GM12878 (cell line): ENCODE data around the gene KCNC4. TPM values are rescaled to one million over a fixed set of nuclear protein-coding genes. Genes with fewer than 3 reads are reported as not detected.

ENCODE experiments used
- BHLHE40 ChIP-seq, 2 experiments: fragments of 450-650 bp in 1 of 2; IDR thresholded peaks; 2 replicates each; pipeline ENCODE4 v1.6.1; 2011 to 2017; ENCODE audit warnings: low read depth in 2 of 2, borderline replicate concordance in 1 of 2, improper control_type of control experiment in 1 of 2, low read length in 1 of 2, mild to moderate bottlenecking in 1 of 2
- CBX3 ChIP-seq: fragments of 200-600 bp; sonication (generic); IDR thresholded peaks from 2 replicates; pipeline ENCODE4 v1.6.1; 2016; ENCODE audit warnings: low read depth, borderline replicate concordance
- NBN ChIP-seq: fragments of 450-650 bp; IDR thresholded peaks from 2 replicates; pipeline ENCODE4 v1.6.1; 2016
- SUZ12 ChIP-seq: fragments of 200-600 bp; sonication (generic); IDR thresholded peaks from one replicate; pipeline ENCODE4 v1.6.1; 2018; ENCODE audit warnings: antibody characterized with exemption, mild to moderate bottlenecking; ENCODE audit not compliant: unreplicated experiment
- YY1 ChIP-seq: IDR thresholded peaks from 2 replicates; pipeline ENCODE4 v1.6.1; 2011; ENCODE audit warnings: low read depth, mild to moderate bottlenecking, low read length
- ZNF687 ChIP-seq: fragments of 450-650 bp; IDR thresholded peaks from 2 replicates; pipeline ENCODE4 v1.6.1; 2017; ENCODE audit warnings: mild to moderate bottlenecking, moderate library complexity
- polyA plus RNA-seq, 11 experiments: library from polyadenylated mRNA; depleted of rRNA in 4 of 11; unstranded in 6 of 11; stranded (reverse) in 5 of 11; fragments of >200 nt; fragmentation: Nextera tagmentation in 4 of 11; fragmentation: Illumina TruSeq in 1 of 11; extraction: Ambion mirVana in 4 of 11; extraction: Trizol in 1 of 11; gene quantifications; 1 replicate in 1 of 11; 2 replicates in 10 of 11; pipeline versions ENCODE4 v1.2.1 to v1.2.3, GENCODE V29; 2011 to 2016; ENCODE audit warnings: inconsistent platforms in 2 of 11, missing spikeins in 2 of 11, low read depth in 1 of 11
- total RNA-seq, 4 experiments: library from RNA; depleted of rRNA in 3 of 4; stranded (reverse); fragments of >200 nt in 3 of 4; fragmentation: Illumina TruSeq in 1 of 4; extraction: Trizol in 1 of 4; gene quantifications; 2 replicates each; pipeline versions ENCODE4 v1.2.1 to v1.2.3, GENCODE V29; 2013 to 2021

KCNC4 gene
- total and polyA plus RNA-seq, 10 of the 15 experiments (the other 5 are each of a cell fraction or from before 2014, with no cell fraction given): 0.06 to 1.7 (median 0.36) TPM

DNA sequence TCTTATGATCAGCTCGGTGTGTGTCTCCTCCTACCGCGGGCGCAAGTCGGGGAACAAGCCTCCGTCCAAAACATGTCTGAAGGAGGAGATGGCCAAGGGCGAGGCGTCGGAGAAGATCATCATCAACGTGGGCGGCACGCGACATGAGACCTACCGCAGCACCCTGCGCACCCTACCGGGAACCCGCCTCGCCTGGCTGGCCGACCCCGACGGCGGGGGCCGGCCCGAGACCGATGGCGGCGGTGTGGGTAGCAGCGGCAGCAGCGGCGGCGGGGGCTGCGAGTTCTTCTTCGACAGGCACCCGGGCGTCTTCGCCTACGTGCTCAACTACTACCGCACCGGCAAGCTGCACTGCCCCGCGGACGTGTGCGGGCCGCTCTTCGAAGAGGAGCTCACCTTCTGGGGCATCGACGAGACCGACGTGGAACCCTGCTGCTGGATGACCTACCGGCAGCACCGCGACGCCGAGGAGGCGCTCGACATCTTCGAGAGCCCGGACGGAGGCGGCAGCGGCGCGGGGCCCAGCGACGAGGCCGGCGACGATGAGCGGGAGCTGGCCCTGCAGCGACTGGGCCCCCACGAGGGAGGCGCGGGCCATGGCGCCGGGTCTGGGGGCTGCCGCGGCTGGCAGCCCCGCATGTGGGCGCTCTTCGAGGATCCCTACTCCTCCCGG is 1.5 kb downstream of the KCNC4 start (continued):
- TF ChIP-seq BHLHE40 (IDR thresholded peaks at IDR 0.05; ENCODE audit: borderline replicate concordance in 1 of 2, low read depth in 2 of 2, low read length in 1 of 2) (peak; percentile 75 to 91), ZNF687 (peak; percentile 33; the same call in 1 of the 2 replicates), SUZ12 (peak; percentile 93), NBN (no peak; the same call in 1 of the 2 replicates), YY1 (0 out of 2 replicates have a peak, but pooled peaks have one; percentile 19), CBX3 (no peak)
